Fibroblast of lung (primary cell): ENCODE data around the gene PPP1R15B.

Experiments used
- CTCF ChIP-seq, 2 donors: IDR thresholded peaks in 1 of 2; conservative IDR thresholded peaks in 1 of 2; 1 replicate in 1 of 2; 2 replicates in 1 of 2; pipeline ENCODE4 v1.5.1; 2011 to 2012; ENCODE audit warnings: low read length in 2 of 2, control low read depth in 1 of 2, inconsistent platforms in 1 of 2, low read depth in 1 of 2, mild to moderate bottlenecking in 1 of 2
- EZH2 ChIP-seq: IDR thresholded peaks from 2 replicates; pipeline ENCODE4 v1.5.1; 2012; ENCODE audit warnings: low read length, control low read depth, mild to moderate bottlenecking; ENCODE audit errors: missing control alignments

- TF ChIP-seq CTCF (conservative IDR thresholded peaks at IDR 0.05 in 1 of 2, IDR thresholded peaks at IDR 0.05 in 1 of 2; ENCODE audit: low read depth in 1 of 2, low read length in 2 of 2) (no peak), EZH2 (no peak)
These were observed 6.8 kb upstream of the PPP1R15B start for GRCh38 chr1:204418174-204419063.
